ENCODE measurements around the gene KNSTRN. TPM values are rescaled to one million over a fixed set of nuclear protein-coding genes. Genes with fewer than 3 reads are reported as not detected.

The KNSTRN gene
- polyA plus RNA-seq, 6 donors from 2014 or later: 2.8 to 6.4 (median 3.6) TPM

DNA sequence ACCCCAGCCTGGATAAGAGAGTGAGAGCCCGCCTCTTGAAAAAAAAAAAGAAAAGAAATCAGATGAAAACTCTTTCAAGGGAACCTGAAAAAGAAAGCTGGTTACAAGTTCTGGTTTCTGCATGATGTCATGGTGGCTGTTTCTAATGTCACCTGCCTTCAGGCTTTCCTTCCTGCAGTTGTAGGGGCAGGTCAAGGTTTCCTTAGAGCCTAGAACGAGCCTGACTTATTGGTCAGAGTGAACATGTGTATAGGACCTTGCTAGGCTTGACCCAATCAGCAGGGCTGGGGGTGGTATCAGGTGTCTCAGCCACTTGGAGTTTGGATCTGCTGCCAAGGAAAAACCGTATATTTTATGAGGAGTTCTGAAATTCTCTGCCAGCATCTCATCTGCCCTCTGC, 26.8 kb downstream of the KNSTRN start:
- Mint-ChIP-seq H3K27me3 (no peaks in the 10 kb centered on the region), H3K4me1 (peaks cover 29 to 34% (median 30%) of the 10 kb centered on the region in 3 donors)

DNA sequence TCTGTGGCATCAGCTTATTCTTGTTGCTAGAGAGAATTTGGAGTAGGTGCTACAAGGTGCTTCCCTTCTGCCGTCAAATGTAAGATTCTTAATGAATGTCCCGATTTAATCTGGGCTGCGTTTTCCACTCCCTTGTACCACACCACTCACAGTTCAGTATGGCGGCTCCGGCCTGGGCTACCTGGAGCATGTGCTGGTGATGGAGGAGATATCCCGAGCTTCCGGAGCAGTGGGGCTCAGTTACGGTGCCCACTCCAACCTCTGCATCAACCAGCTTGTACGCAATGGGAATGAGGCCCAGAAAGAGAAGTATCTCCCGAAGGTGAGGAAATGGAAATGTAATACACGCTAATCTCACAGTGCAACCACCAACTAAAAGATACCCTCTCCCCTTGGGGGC, 28.0 kb downstream of the KNSTRN start:
- no peak for ATAC-seq (ENCODE audit: low read depth in 2 of 2)
- Mint-ChIP-seq H3K27me3 (no peaks in the 10 kb centered on the region), H3K27ac (no peak overlapping the region), H3K9me3 (no peaks in the 10 kb centered on the region), H3K4me1 (peaks cover 20 to 25% (median 23%) of the 10 kb centered on the region in 3 donors), H3K36me3 (peaks cover 19 to 32% of the 10 kb centered on the region in 2 donors), H3K4me3 (no peak overlapping the region)
- DNase-seq: no peak

More for the DNA sequence above, 26.8 kb downstream of the KNSTRN start:
- Mint-ChIP-seq H3K4me3 (peak overlapping the region in 1 of 8 donors; percentile 15), H3K9me3 (no peaks in the 10 kb centered on the region), H3K27ac (no peak overlapping the region), H3K36me3 (peaks cover 19 to 29% of the 10 kb centered on the region in 2 donors)
- ATAC-seq (ENCODE audit: low read depth in 2 of 2): no peak
- no peak for DNase-seq

DNA sequence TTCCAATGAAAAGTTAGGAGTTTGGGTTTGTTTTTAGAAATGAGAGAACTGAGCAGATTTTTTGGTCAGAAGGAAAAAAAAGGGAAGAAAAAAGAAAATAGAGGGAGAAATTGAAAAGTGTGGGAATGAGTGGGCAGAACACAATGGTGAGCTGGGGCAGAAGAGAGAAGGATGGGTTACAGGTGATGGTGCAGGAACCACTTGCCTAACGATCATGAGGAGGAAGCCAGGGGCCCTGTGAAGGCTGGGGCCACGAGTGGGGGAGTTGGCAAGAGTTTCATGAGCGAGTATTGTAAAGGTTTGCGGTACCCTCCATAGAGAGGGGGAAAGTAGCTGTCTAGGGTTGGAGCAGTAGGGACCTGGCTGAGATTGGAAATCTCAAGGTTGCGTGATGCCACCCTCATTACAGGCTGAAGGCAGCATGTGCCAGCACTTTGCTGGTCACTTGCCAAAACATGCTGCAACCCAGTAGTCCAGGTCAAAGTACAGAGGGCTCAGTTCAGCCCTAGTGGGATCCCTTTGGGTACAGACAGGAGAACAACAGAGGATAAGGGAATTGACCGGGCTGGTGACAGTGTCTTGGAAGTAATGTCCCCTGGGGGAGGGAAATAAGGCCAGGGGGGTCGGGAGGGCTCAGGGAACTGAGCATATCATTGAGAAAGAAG, 29.7 kb downstream of the KNSTRN start:
- no peaks in the 10 kb centered on the region for H3K27me3 Mint-ChIP-seq
- H3K4me1 Mint-ChIP-seq: peaks cover 7 to 12% (median 12%) of the 10 kb centered on the region in 3 donors
- H3K9me3 Mint-ChIP-seq: no peaks in the 10 kb centered on the region
- no peak for ATAC-seq (ENCODE audit: low read depth in 2 of 2)
- DNase-seq: no peak
- H3K4me3 Mint-ChIP-seq: peak overlapping the region in 1 of 8 donors; percentile 73
- peak overlapping the region in 2 of 6 donors; percentile 69 to 86 for H3K27ac Mint-ChIP-seq
- H3K36me3 Mint-ChIP-seq: peaks cover 19 to 36% of the 10 kb centered on the region in 2 donors

DNA sequence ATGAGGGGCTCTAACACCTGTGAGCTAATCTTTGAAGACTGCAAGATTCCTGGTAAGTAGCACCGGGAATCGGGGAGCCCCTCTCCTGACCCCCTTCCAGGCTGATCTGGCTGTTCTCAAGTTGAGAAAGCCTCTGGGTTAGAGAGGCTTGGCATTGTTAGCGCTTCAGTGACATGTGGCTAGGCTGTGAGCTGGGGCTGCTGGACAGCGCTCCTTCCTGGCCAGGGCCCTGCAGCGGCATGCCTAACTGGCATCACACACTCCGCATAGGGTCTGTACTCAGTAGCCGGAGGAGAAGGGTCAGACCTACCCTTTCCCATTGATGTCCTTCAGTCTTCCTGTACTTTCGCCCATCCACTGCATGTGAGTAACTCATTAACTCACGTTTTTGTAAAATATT, 30.5 kb downstream of the KNSTRN start:
- Mint-ChIP-seq H3K36me3 (peaks cover 19 to 41% of the 10 kb centered on the region in 2 donors), H3K27ac (no peak overlapping the region), H3K4me3 (peak overlapping the region in 1 of 8 donors; percentile 42), H3K27me3 (no peaks in the 10 kb centered on the region), H3K9me3 (no peaks in the 10 kb centered on the region), H3K4me1 (peaks cover 0 to 4% (median 4%) of the 10 kb centered on the region in 3 donors)
- DNase-seq (no peak), ATAC-seq (ENCODE audit: low read depth in 2 of 2) (no peak)

DNA sequence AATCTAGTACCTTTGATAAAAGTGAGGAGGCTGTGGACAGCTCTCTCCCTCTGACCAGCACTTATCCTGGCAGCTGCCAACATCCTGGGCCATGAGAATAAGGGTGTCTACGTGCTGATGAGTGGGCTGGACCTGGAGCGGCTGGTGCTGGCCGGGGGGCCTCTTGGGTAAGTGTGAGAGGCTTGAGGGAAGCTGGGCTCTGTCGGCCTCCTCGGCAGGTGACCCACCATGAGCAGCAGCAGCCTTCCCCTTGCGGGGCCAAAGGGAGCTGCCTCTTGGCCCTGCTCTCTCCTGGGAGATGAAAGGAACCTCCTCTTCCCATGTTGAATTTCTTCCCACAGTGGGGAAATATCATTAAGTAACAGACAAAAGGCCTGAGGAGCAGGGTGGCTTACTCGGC, 32.3 kb downstream of the KNSTRN start:
- peak overlapping the region in 1 of 6 donors; percentile 44 for H3K27ac Mint-ChIP-seq
- H3K9me3 Mint-ChIP-seq: no peaks in the 10 kb centered on the region
- H3K27me3 Mint-ChIP-seq: no peaks in the 10 kb centered on the region
- H3K36me3 Mint-ChIP-seq: peaks cover 19 to 43% of the 10 kb centered on the region in 2 donors
- DNase-seq (no peak), ATAC-seq (ENCODE audit: low read depth in 2 of 2) (no peak)
- no peak overlapping the region for H3K4me3 Mint-ChIP-seq
- peaks cover 0 to 4% (median 4%) of the 10 kb centered on the region in 3 donors for H3K4me1 Mint-ChIP-seq

DNA sequence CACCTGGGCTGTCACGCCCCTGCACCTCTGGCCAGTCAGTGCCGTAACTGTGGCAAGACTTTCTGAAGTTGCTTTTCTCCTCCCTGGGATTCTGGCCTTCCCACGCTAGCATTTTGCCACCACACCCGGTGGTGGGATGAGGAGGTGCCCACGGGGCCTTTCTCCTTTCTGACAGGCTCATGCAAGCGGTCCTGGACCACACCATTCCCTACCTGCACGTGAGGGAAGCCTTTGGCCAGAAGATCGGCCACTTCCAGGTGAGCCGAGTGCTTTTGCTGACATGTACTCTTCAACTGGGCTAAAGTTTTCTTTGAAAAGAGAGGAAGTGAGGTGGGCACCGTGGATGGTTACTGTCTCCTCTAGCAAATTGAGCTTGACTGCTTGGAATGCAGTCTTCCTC, 32.7 kb downstream of the KNSTRN start:
- H3K9me3 Mint-ChIP-seq: no peaks in the 10 kb centered on the region
- H3K27ac Mint-ChIP-seq: no peak overlapping the region
- DNase-seq (no peak), ATAC-seq (ENCODE audit: low read depth in 2 of 2) (no peak)
- no peaks in the 10 kb centered on the region for H3K27me3 Mint-ChIP-seq
- peaks cover 0 to 4% (median 4%) of the 10 kb centered on the region in 3 donors for H3K4me1 Mint-ChIP-seq
- no peak overlapping the region for H3K4me3 Mint-ChIP-seq
- H3K36me3 Mint-ChIP-seq: peaks cover 17 to 40% of the 10 kb centered on the region in 2 donors

DNA sequence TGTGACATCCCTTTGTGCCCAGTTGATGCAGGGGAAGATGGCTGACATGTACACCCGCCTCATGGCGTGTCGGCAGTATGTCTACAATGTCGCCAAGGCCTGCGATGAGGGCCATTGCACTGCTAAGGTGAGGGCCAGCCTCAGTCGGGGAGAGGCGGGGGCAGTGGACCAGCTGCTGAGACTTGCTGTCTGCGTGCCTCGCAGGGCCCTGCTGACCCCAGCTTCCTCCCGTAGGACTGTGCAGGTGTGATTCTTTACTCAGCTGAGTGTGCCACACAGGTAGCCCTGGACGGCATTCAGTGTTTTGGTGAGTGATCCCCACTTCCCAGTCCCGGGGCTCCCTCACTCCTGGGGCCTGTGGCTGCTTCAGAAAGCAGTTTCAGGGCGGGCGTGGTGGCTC, 33.5 kb downstream of the KNSTRN start:
- Mint-ChIP-seq H3K27ac (peak overlapping the region in 1 of 6 donors; percentile 63), H3K27me3 (no peaks in the 10 kb centered on the region), H3K36me3 (peaks cover 9 to 32% of the 10 kb centered on the region in 2 donors), H3K9me3 (no peaks in the 10 kb centered on the region), H3K4me1 (peaks cover 0 to 4% (median 4%) of the 10 kb centered on the region in 3 donors), H3K4me3 (peak overlapping the region in 1 of 8 donors; percentile 31)
- ATAC-seq (ENCODE audit: low read depth in 2 of 2) (no peak), DNase-seq (no peak)

DNA sequence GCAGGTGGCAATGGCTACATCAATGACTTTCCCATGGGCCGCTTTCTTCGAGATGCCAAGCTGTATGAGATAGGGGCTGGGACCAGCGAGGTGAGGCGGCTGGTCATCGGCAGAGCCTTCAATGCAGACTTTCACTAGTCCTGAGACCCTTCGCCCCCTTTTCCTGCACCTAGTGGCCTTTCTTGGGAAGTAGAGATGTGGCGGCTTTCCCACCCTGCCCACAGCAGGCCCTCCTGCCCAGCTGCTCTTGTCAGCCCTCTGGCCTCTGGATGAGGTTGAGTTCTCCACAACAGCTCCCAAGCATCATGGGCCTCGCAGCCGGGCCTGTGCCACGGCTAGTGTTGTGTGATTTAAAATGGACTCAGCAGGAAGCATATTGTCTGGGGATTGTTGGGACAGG, 35.6 kb downstream of the KNSTRN start:
- Mint-ChIP-seq H3K27ac (no peak overlapping the region), H3K36me3 (peaks cover 0 to 15% of the 10 kb centered on the region in 2 donors), H3K4me1 (peaks cover 0 to 8% (median 7%) of the 10 kb centered on the region in 3 donors), H3K4me3 (no peak overlapping the region), H3K9me3 (no peaks in the 10 kb centered on the region), H3K27me3 (no peaks in the 10 kb centered on the region)
- DNase-seq: no peak
- no peak for ATAC-seq (ENCODE audit: low read depth in 2 of 2)

DNA sequence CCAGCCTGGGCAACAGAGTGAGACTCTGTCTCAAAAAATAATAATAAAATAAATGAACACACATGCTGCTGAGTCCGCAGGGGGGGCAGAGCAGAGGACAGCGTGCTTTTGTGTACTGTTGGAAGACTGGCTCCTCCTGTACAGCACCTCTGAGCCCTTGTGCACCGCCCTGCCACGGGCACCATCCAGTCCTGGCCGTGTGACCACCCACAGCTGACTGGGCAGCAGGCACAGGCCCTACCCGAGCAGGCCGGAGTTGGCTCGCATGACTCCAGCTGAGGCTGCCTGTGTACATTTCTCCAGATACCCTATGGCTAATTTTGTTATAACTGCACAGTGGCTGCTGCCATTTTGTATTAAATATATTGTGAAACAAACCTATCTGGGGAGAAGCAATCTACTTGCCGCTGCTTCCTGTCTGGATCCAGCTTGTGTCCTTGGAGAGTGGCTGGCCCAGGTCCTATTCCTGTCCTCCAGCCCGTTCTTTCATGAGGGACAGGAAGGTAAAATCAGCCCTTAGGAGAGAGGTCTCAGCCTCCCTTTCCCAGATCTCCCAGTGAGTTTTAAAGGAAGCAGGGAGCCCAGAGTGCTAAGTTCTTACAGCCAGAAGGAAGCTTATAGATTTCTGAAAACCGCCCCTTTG, 37.7 kb downstream of the KNSTRN start:
- H3K27me3 Mint-ChIP-seq: no peaks in the 10 kb centered on the region
- peaks cover 0 to 8% (median 7%) of the 10 kb centered on the region in 3 donors for H3K4me1 Mint-ChIP-seq
- DNase-seq (no peak), ATAC-seq (ENCODE audit: low read depth in 2 of 2) (no peak)
- H3K9me3 Mint-ChIP-seq: no peaks in the 10 kb centered on the region
- H3K27ac Mint-ChIP-seq: peak overlapping the region in 1 of 6 donors; percentile 7
- no peak overlapping the region for H3K4me3 Mint-ChIP-seq
- peaks cover 0 to 13% of the 10 kb centered on the region in 2 donors for H3K36me3 Mint-ChIP-seq

DNA sequence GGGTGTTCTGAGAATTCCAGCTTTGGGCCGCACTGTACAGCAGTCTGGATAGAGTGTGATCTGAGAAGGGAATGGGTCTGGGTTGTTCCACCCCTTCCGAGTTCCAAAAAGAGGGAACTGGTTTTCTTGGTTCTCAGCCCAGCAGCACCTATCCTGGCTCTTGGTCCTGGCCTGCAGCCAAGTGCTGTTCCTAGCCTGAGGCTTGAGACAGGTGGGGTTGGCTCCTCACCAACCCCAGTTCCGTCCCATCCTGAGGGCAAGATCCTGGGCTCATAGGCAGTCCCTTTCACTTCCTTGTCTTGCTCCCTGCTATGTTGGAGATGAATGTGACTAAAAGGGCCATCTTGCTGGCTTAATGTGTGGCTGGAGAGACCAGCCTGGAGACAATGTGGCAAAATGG, 38.3 kb downstream of the KNSTRN start:
- ATAC-seq (ENCODE audit: low read depth in 2 of 2) (no peak), DNase-seq (no peak)
- Mint-ChIP-seq H3K9me3 (no peaks in the 10 kb centered on the region), H3K27me3 (no peaks in the 10 kb centered on the region), H3K36me3 (peaks cover 0 to 7% of the 10 kb centered on the region in 2 donors), H3K4me3 (no peak overlapping the region), H3K4me1 (peaks cover 0 to 8% (median 7%) of the 10 kb centered on the region in 3 donors), H3K27ac (no peak overlapping the region)

DNA sequence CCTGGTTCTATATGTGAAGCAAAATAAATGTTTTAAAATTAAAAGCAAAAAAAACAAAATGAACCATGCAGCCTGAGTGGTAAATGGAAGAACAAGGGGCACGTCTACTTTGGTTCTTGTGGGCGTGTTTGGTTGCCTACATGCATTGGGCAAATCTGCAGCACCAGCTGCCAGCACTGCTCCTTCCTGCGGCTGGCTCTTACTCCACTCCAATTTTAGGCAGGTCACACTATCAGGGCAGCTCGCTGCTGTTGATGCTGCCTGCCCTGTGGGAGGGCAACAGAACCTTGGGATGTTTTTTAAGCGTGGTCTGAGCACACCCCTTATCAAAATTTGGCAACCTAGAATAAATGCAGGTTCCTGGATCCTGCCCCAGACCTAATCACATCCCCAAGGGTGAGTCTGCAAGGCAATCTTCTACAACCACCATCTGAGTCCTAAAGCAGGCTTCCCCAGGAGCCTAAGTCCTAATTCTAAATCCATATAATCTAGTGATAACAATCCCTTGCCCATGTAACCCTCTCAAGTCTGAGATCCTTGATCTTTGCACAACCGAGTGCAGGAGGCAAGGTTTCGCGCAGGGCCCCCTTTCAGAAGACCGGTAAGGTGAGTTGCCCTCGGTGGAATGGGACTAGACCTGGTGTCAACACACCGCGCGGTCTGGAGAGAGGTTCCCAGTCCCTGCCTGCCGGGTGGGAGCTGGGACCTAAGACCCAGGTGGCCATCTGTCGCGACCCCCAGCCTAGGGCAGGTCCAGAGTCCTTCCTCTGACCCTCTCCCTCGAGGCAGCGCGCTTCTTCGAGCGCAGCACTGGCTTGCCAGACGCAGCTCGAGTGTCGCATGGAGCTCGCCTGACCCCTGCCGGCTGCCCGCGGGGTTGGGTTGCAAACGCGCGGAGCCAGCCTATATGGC, 39.0 kb downstream of the KNSTRN start:
- H3K9me3 Mint-ChIP-seq: no peaks in the 10 kb centered on the region
- peaks cover 0 to 8% (median 7%) of the 10 kb centered on the region in 3 donors for H3K4me1 Mint-ChIP-seq
- DNase-seq: peak; percentile 71
- peaks cover 0 to 7% of the 10 kb centered on the region in 2 donors for H3K36me3 Mint-ChIP-seq
- H3K4me3 Mint-ChIP-seq: no peak overlapping the region
- ATAC-seq (ENCODE audit: low read depth in 2 of 2): peak; percentile 98 to 99
- H3K27ac Mint-ChIP-seq: peak overlapping the region in 1 of 6 donors; percentile 47
- H3K27me3 Mint-ChIP-seq: no peaks in the 10 kb centered on the region

DNA sequence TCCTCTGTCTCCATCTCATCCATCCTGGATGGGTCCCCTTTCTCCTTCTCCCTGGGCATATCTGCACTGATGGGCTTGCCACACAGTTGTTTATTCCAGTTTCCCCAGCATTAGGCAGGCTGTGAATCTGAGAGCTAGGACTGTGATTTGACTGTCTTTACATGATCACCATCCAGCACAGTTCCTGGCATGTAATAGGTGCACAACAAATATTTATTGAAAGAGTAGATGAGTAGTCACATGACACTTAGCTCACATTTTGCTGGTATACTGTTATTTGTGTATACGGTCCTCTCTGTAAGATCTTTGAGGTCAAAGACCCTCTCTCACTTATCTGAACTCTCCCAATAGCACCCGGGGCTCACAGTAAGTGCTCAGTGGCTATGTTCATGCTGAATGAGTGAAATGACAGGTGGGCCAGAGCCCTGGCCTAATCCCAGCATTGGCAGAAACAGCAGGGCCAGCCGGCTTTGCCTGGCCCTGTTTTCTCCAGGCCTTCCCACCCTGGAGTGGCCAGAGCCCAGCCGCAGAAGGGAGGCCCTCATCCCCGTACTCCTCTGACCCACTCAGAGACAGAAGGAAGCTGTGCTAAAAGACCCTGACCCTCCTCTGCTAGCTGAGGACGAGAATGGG, 42.1 kb downstream of the KNSTRN start:
- H3K27ac Mint-ChIP-seq: peak overlapping the region in 2 of 6 donors; percentile 5 to 65
- H3K36me3 Mint-ChIP-seq: peaks cover 0 to 7% of the 10 kb centered on the region in 2 donors
- peaks cover 0 to 8% (median 7%) of the 10 kb centered on the region in 3 donors for H3K4me1 Mint-ChIP-seq
- no peaks in the 10 kb centered on the region for H3K27me3 Mint-ChIP-seq
- ATAC-seq (ENCODE audit: low read depth in 2 of 2) (no peak), DNase-seq (no peak)
- H3K9me3 Mint-ChIP-seq: no peaks in the 10 kb centered on the region
- no peak overlapping the region for H3K4me3 Mint-ChIP-seq

DNA sequence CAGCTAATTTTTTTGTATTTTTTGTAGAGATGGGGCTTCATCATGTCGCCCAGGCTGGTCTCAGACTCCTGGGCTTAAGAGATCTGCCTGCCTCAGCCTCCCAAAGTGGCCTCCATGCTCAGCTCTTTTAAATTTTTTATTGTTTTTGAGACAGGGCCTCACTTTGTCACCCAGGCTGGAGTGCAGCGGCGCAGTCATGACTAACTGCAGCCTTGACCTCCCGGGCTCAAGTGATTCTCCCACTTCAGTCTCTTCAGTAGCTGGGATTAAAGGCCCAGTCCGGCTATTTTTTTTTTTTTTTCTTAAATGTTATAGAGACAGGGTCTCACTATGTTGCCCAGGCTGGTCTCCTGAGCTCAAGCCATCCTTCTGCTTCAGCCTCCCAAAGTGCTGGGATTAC, 43.2 kb downstream of the KNSTRN start:
- DNase-seq (no peak), ATAC-seq (ENCODE audit: low read depth in 2 of 2) (no peak)
- Mint-ChIP-seq H3K4me1 (peaks cover 0 to 8% (median 7%) of the 10 kb centered on the region in 3 donors), H3K36me3 (peaks cover 0 to 7% of the 10 kb centered on the region in 2 donors), H3K27ac (no peak overlapping the region), H3K9me3 (no peaks in the 10 kb centered on the region), H3K27me3 (no peaks in the 10 kb centered on the region), H3K4me3 (no peak overlapping the region)

All from naive B cell (primary cell).